Activated CD8-positive, alpha-beta memory T cell treated with anti-CD3 and anti-CD28 coated beads, Interleukin-2, amount 10 ng/mL, durations not matched to agents 7 days and 5 days (primary cell): Measurements from ENCODE around the gene CUL3. TPM values are rescaled to one million over a fixed set of nuclear protein-coding genes. Genes with fewer than 3 reads are reported as not detected.

Experiments used
- ATAC-seq: fragments of 150-1000 bp; cut with Tn5 transposase; one replicate; pipeline ENCODE4 v1.10.0; 2021; ENCODE audit warnings: moderate library complexity
- CTCF ChIA-PET: fragments of 350-600 bp; sonication (Branson Sonifier 250); formaldehyde crosslinking; loops from one replicate; lab custom pipeline; 2021; ENCODE audit warnings: antibody characterized with exemption; lab: Charles Lee
- DNase-seq: peaks from one replicate; pipeline ENCODE4 v3.0.0-alpha.2; 2020
- H3K27ac Mint-ChIP-seq: one replicate; pipeline ENCODE4 v1.8.0; 2021; ENCODE audit warnings: mild to moderate bottlenecking, mixed read lengths
- H3K27me3 Mint-ChIP-seq: one replicate; pipeline ENCODE4 v1.8.0; 2021; ENCODE audit warnings: mixed read lengths
- H3K36me3 Mint-ChIP-seq: one replicate; pipeline ENCODE4 v1.8.0; 2021; ENCODE audit warnings: mild to moderate bottlenecking, mixed read lengths
- H3K4me1 Mint-ChIP-seq: one replicate; pipeline ENCODE4 v1.8.0; 2021; ENCODE audit warnings: mixed read lengths
- H3K4me3 Mint-ChIP-seq: one replicate; pipeline ENCODE4 v1.8.0; 2021; ENCODE audit warnings: mild to moderate bottlenecking, moderate library complexity, mixed read lengths
- H3K9me3 Mint-ChIP-seq: one replicate; pipeline ENCODE4 v1.8.0; 2022; ENCODE audit warnings: low read depth, mixed read lengths
- total RNA-seq, 2 experiments: library from RNA; stranded (reverse); gene quantifications; one replicate each; pipeline ENCODE4 v1.2.3, GENCODE V29; 2021

The CUL3 gene
- total RNA-seq, 2 experiments from 2014 or later = 72.2 to 79.8 TPM

DNA sequence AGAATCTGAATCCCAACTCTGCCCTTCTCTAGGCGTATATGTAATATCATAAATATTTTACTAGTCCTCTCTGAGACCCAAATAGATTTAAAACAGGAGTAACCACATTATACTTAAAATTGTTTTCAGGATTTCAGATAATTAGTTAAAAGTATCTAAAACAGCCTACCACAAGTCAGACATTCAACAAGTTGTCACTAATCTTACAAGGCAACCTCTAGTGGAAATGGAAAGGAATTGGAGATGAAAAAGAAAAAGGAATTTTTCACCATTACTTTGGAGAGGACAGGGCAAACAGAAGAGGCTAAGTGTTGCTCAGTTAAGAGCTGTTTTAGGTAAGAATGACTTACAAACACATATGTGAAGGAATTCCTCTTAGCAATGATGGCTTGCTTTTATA is 11.4 kb downstream of the CUL3 start:
- H3K9me3 Mint-ChIP-seq = no peaks in the 10 kb centered on the region
- DNase-seq (no peak), ATAC-seq (no peak)
- CTCF ChIA-PET = interaction anchor here (1.2 kb wide), 1 partner anchor 12 kb away, joined by 3 read pairs; no protein-coding TSS in a partner anchor
- H3K4me3 Mint-ChIP-seq = no peak overlapping the region
- peaks cover 58% of the 10 kb centered on the region for H3K4me1 Mint-ChIP-seq
- no peaks in the 10 kb centered on the region for H3K27me3 Mint-ChIP-seq
- H3K36me3 Mint-ChIP-seq = peaks cover 8% of the 10 kb centered on the region
- no peak overlapping the region for H3K27ac Mint-ChIP-seq

DNA sequence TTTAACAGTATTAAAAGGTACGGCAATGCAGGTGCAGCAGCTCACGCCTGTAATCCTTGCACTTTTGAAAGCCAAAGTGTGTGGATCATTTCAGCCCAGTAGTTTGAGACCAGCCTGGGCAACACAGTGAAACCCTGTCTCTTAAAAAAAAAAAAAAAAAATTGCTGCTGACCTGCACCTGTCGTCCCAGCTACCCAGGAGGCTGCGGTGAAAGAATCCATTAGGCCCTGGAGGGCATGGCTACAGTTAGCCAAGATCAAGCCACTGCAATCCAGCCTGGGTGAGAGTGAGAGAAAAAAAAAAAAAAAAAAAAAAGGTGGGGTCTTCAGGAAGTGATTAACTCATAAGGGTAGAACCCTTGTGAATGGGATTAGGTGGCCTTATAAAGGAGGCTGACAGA is 12.8 kb downstream of the CUL3 start:
- Mint-ChIP-seq H3K4me1 (peaks cover 58% of the 10 kb centered on the region), H3K27me3 (no peaks in the 10 kb centered on the region), H3K36me3 (peaks cover 17% of the 10 kb centered on the region), H3K9me3 (peaks cover 4% of the 10 kb centered on the region), H3K4me3 (no peak overlapping the region), H3K27ac (no peak overlapping the region)
- CTCF ChIA-PET = interaction anchor here (0.6 kb wide), 1 partner anchor 11 kb away, joined by 3 read pairs; no protein-coding TSS in a partner anchor
- ATAC-seq (no peak), DNase-seq (no peak)

DNA sequence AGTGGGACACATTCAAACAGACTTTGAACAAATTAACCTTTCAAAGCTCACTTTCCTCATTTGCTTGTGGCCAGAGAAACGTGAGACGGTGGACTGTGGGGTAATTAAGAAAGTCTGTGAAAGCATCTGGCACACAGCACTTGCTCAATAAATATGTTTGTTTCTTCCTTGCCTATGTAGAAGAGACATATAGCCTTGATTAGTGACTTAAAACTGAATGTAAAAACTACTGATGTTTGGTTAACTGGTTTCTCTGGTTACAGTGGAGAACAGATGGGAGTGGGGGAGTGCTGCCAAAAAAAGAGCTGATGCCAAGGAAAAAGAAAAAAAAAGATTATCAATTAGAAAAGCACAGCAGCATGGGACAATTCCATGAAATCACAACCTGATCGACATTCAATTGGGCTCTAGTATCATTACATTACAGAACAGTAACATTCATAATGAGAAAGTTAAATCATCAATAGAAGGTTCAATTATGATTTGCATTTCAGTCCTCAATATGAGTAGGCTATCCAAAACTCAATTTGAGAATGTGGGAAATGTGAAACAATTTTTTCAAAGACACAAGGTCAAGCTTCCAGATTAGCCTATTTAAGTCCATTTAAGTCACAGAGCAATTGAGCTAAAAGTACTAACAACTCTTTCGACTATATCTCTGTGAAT is 14.7 kb downstream of the CUL3 start:
- DNase-seq (no peak), ATAC-seq (peak; percentile 39)
- Mint-ChIP-seq H3K4me3 (no peak overlapping the region), H3K27ac (no peak overlapping the region), H3K36me3 (peaks cover 35% of the 10 kb centered on the region), H3K4me1 (peaks cover 41% of the 10 kb centered on the region), H3K27me3 (no peaks in the 10 kb centered on the region), H3K9me3 (peaks cover 7% of the 10 kb centered on the region)
- CTCF ChIA-PET = no interaction called here

DNA sequence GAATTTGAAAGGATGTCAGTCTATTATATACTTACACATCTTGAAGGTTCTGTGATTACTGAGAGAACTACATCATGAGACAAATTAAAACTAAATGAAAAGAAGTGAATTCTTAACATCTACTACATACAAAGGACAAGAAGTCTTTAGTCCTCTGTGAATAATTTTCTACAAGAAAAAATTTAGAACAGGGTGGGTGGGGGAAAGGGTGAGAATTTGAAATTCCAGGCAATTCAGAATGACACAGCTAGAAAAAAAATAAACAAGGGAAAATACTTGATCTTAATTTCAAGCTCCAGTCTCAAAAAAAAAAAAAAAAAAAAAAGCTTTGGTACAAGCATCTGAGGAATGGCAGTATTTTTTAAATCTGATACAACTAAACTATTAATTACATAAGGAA is 15.5 kb downstream of the CUL3 start:
- DNase-seq = no peak
- ATAC-seq = no peak
- no peak overlapping the region for H3K27ac Mint-ChIP-seq
- CTCF ChIA-PET = interaction anchor here (1.7 kb wide), 1 partner anchor 58 kb away, joined by 5 read pairs; no protein-coding TSS in a partner anchor
- no peaks in the 10 kb centered on the region for H3K27me3 Mint-ChIP-seq
- peaks cover 34% of the 10 kb centered on the region for H3K4me1 Mint-ChIP-seq
- peaks cover 7% of the 10 kb centered on the region for H3K9me3 Mint-ChIP-seq
- H3K36me3 Mint-ChIP-seq = peaks cover 40% of the 10 kb centered on the region
- no peak overlapping the region for H3K4me3 Mint-ChIP-seq

DNA sequence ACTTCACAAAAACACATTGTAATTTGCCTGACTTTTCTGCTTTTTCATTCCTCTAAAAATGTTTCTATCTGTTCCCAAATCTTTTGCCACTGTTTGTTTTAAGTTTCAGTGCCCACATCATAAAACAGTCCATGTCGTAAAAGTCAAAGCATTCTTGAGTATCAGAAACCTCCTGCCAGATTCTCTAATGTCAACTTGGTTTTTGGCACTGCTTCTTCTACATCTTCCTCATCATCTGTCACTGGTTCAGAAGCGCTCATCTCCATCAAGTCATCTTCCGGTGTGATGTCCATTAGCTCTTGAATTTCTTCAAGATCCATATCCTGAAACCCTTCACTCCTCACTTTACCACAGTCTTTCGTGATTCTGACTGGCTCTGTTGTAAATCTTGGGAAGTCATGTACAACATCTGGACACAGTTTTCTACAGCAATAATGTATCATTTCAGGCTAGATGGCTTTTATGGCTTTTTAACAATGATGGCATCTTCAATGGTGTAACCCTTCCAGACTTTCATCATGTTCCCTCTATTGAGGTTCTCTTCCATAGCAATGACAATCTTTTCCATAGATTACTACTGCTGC is 19.6 kb downstream of the CUL3 start:
- H3K27ac Mint-ChIP-seq = no peak overlapping the region
- no peak overlapping the region for H3K4me3 Mint-ChIP-seq
- H3K36me3 Mint-ChIP-seq = peaks cover 46% of the 10 kb centered on the region
- peaks cover 20% of the 10 kb centered on the region for H3K4me1 Mint-ChIP-seq
- no peak for DNase-seq
- no peaks in the 10 kb centered on the region for H3K27me3 Mint-ChIP-seq
- peaks cover 7% of the 10 kb centered on the region for H3K9me3 Mint-ChIP-seq
- CTCF ChIA-PET = interaction anchor here (0.8 kb wide), 1 partner anchor 46 kb away, joined by 3 read pairs; no protein-coding TSS in a partner anchor
- no peak for ATAC-seq

DNA sequence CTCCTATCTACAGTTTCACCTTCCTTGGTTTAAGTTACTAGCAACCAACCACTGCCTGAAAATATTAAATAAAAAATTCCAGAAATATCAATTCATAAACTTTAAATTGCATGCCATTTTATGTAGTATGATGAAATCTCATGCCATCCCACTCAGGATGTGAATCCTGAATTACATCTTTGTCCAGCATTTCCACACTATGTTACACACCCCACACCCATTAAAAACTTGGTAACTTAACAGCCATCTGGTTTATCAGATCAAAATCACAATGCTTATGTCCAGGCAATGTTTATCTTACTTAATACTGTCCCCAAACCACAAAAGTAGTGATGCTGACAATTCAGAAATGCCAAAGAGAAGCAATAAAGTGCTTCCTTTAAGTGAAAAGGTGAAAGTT is 21.6 kb downstream of the CUL3 start:
- peaks cover 13% of the 10 kb centered on the region for H3K4me1 Mint-ChIP-seq
- ATAC-seq = no peak
- H3K4me3 Mint-ChIP-seq = no peak overlapping the region
- no peaks in the 10 kb centered on the region for H3K27me3 Mint-ChIP-seq
- peaks cover 7% of the 10 kb centered on the region for H3K9me3 Mint-ChIP-seq
- no peak for DNase-seq
- CTCF ChIA-PET = no interaction called here
- peaks cover 42% of the 10 kb centered on the region for H3K36me3 Mint-ChIP-seq
- H3K27ac Mint-ChIP-seq = no peak overlapping the region

DNA sequence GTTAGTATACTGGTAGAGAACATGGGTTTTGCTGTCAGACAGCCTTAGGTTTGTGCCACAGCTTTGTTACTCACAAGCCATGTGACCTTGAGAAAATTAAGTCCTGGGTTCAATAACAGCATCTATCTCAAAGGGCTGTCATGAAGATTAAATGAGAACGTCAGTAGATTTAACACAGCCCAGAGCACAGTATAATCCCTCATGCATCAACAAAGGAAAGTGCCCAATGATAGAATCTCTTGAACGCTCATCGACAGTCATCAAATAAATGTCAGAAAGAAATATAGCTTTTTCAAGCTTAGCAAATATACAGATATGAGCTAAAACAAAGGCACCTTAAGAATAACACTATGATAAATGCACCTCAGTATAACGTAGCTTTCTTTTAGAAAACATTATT is 22.3 kb downstream of the CUL3 start:
- DNase-seq (no peak), ATAC-seq (no peak)
- no peak overlapping the region for H3K27ac Mint-ChIP-seq
- H3K9me3 Mint-ChIP-seq = peaks cover 6% of the 10 kb centered on the region
- H3K36me3 Mint-ChIP-seq = peaks cover 43% of the 10 kb centered on the region
- H3K4me1 Mint-ChIP-seq = peaks cover 12% of the 10 kb centered on the region
- H3K4me3 Mint-ChIP-seq = no peak overlapping the region
- H3K27me3 Mint-ChIP-seq = no peaks in the 10 kb centered on the region
- CTCF ChIA-PET = no interaction called here

DNA sequence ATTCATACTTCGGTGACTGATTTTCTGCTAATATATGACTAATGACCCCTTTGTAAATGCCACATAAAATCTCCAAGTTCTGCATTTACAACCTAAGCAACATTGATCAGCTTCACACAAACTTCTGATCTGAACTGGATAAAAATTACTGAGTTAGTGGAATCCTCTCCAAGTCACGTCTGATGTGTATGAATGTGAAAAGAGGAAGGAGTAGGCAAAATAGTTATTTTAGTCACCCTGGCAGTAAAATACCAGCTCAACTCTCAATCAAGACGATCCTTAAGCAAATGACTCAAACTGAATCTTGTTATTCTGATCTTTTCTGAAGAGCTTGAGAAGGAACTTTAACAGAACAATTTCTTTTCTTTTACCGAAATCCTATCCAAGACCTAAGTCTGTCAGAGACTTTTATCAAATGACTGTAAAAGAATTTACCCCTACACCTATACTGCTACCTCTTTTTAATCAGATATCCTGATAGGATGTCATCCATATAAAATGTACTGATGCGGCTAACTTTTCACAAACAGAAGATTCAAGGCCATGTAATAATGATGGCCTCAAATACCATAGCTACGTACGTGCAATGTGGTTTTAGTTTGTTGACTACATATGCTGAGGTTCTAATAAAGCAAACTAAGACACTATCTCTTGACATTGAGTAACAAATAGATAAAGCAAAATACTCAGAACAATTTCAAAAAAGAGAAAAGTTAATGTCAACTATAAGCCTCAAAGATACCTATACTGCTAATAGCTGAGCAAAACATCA is 23.7 kb downstream of the CUL3 start:
- no peak overlapping the region for H3K4me3 Mint-ChIP-seq
- H3K4me1 Mint-ChIP-seq = peaks cover 9% of the 10 kb centered on the region
- DNase-seq = no peak
- H3K27ac Mint-ChIP-seq = no peak overlapping the region
- CTCF ChIA-PET = interaction anchor here (1.1 to 1.2 kb wide), 3 partner anchors 11 to 16 kb away, joined by 3 read pairs; no protein-coding TSS in a partner anchor
- no peak for ATAC-seq
- H3K9me3 Mint-ChIP-seq = peaks cover 3% of the 10 kb centered on the region
- H3K36me3 Mint-ChIP-seq = peaks cover 34% of the 10 kb centered on the region
- H3K27me3 Mint-ChIP-seq = no peaks in the 10 kb centered on the region

DNA sequence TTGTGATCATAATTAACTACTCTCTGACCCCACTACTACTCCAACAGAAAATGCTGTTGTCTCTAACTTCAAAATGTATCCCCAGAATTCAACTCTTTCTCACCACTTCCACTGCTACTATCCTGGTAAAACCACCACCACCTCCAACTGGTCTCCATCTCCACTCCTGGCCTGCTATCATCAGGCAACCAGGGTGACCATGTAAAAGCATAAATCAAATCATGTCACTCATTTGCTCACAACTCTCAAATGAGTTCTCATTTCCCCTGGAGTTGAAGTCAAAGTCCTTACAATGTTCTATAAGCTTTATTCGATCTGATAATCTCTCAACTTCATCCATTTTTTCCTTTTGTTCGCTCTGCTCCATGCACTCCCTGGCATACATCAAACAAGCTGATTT is 24.6 kb downstream of the CUL3 start:
- no peak overlapping the region for H3K27ac Mint-ChIP-seq
- no peak overlapping the region for H3K4me3 Mint-ChIP-seq
- no peaks in the 10 kb centered on the region for H3K27me3 Mint-ChIP-seq
- peaks cover 32% of the 10 kb centered on the region for H3K36me3 Mint-ChIP-seq
- DNase-seq = no peak
- peaks cover under 1% of the 10 kb centered on the region for H3K9me3 Mint-ChIP-seq
- H3K4me1 Mint-ChIP-seq = peaks cover 11% of the 10 kb centered on the region
- ATAC-seq = no peak
- CTCF ChIA-PET = interaction anchor here (1.1 kb wide), 1 partner anchor 12 kb away, joined by 3 read pairs; no protein-coding TSS in a partner anchor

DNA sequence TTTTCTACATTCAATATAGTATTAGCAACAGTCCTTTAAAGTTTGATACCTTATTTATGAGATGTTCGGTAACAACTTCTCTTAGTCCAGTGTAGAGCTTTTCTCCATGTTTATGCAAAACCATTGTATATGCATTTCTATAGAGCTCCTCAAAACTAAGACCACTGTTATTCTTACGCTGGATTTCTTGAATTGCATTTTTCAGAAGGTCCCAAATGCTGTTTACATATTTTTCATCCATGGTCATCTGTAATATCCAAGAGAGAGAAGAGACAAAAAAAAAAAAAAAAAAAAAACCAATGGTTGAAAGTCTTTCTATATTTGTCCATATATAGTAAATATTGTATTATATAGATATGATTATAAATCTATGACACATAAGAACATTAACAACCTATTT is 27.6 kb downstream of the CUL3 start:
- H3K4me3 Mint-ChIP-seq = no peak overlapping the region
- ATAC-seq (no peak), DNase-seq (no peak)
- H3K27ac Mint-ChIP-seq = no peak overlapping the region
- H3K27me3 Mint-ChIP-seq = no peaks in the 10 kb centered on the region
- H3K4me1 Mint-ChIP-seq = peaks cover 6% of the 10 kb centered on the region
- no peaks in the 10 kb centered on the region for H3K9me3 Mint-ChIP-seq
- CTCF ChIA-PET = no interaction called here
- peaks cover 31% of the 10 kb centered on the region for H3K36me3 Mint-ChIP-seq

DNA sequence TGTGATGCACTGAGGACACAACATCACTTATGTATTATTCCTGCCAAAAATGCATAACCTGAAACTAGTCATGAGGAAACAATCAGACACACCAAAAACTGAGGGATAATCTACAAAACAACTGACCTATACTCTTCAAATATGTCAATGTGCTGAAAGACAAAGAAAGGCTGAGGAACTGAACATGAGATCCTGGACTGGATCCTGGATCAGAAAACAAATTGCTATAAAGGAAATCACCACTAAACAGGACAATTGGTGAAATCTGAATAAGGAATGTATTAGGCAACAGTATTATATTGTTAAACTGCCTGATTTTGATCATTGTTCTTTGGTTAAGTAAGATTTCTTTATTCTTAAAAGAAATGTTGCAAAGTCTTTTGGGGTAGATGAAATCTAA is 28.8 kb downstream of the CUL3 start:
- no peak for DNase-seq
- Mint-ChIP-seq H3K36me3 (peaks cover 37% of the 10 kb centered on the region), H3K4me1 (peaks cover 5% of the 10 kb centered on the region)

DNA sequence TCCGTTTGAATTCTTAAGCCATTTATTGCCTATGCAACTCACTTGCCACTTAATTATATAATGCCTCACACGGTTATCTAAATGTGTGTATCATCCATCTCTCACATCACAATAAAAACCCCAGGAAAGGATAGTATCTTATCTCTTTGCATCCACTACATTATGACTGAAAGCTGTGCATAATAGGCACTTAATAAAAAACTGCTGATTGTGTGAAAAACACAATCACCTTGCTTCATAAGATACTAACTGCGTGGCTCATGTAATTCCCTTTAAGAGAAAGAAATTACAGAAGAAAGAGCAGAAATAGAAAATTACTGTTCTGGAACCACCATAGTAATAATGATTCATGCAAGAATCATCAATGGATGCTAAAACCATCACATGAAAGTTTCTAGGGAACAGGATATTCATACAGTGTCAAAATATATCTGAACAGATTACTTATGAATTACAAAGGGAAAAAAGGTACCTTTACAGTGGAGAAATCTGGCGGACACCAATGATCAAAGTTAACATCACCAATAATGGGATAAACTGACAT is 29.3 kb downstream of the CUL3 start:
- ATAC-seq (no peak), DNase-seq (no peak)
- Mint-ChIP-seq H3K27ac (no peak overlapping the region), H3K4me3 (no peak overlapping the region), H3K4me1 (peaks cover 5% of the 10 kb centered on the region), H3K36me3 (peaks cover 37% of the 10 kb centered on the region), H3K9me3 (no peaks in the 10 kb centered on the region), H3K27me3 (no peaks in the 10 kb centered on the region)
- CTCF ChIA-PET = no interaction called here

More for the DNA sequence above, 28.8 kb downstream of the CUL3 start:
- ATAC-seq = no peak
- Mint-ChIP-seq H3K4me3 (no peak overlapping the region), H3K27ac (no peak overlapping the region), H3K9me3 (no peaks in the 10 kb centered on the region), H3K27me3 (no peaks in the 10 kb centered on the region)
- CTCF ChIA-PET = no interaction called here

DNA sequence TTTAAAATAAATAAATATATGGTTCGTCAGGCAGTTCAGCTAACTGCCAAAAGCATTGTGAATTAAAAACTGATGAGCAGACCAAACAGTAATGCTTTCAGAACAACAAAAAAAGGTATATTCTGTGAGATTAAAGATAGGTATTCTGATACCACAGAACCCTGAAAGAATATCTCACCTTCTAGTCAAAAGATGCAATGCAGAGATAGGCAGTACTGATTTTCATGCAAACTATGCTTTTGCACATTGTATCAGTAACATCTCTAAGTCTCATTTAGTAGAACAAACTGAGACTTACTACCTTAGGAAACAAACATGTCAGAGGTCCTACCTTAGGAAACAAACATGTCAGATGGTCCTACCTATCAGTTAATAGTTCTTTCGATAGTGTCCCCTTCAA is 32.4 kb downstream of the CUL3 start:
- Mint-ChIP-seq H3K4me3 (no peak overlapping the region), H3K27me3 (no peaks in the 10 kb centered on the region), H3K4me1 (peaks cover 5% of the 10 kb centered on the region), H3K27ac (no peak overlapping the region), H3K9me3 (no peaks in the 10 kb centered on the region), H3K36me3 (peaks cover 45% of the 10 kb centered on the region)
- ATAC-seq = no peak
- DNase-seq = no peak
- CTCF ChIA-PET = no interaction called here
